ENCODE data around the gene JADE2.
A peak's percentile ranks its signal among the peaks of the same experiment; 100 is the strongest.

Gene JADE2

GRCh38 chr5:134526483-134527155 is 1.1 kb downstream of the JADE2 start (continued):
- TF ChIP-seq KLF8 (tag by site-specific recombination; IDR thresholded peaks at IDR 0.05) (peak; percentile 61; the same call in 1 of the 2 replicates), ZNF626 (tag by site-specific recombination; IDR thresholded peaks at IDR 0.05) (no peak), ZNF324 (tag by site-specific recombination; IDR thresholded peaks at IDR 0.05) (no peak; the same call in 1 of the 2 replicates), ZNF777 (tag by site-specific recombination; IDR thresholded peaks at IDR 0.05; ENCODE audit: borderline replicate concordance) (no peak), ZNF785 (tag by site-specific recombination; IDR thresholded peaks at IDR 0.05) (peak; percentile 77), YY2 (tag by site-specific recombination; IDR thresholded peaks at IDR 0.05) (0 out of 2 replicates have a peak, but pooled peaks have one; percentile 47), BCL11A (tag by site-specific recombination; IDR thresholded peaks at IDR 0.05; ENCODE audit: low read depth) (no peak), FEZF1 (tag by site-specific recombination; IDR thresholded peaks at IDR 0.05) (no peak), ZNF544 (tag by site-specific recombination; IDR thresholded peaks at IDR 0.05) (no peak), GLIS1 (tag by site-specific recombination; IDR thresholded peaks at IDR 0.05) (peak; percentile 42), ZNF513 (tag by site-specific recombination; IDR thresholded peaks at IDR 0.05) (peak; percentile 15; the same call in 1 of the 2 replicates), ZNF488 (tag by site-specific recombination; IDR thresholded peaks at IDR 0.05) (no peak), SP7 (tag by site-specific recombination; IDR thresholded peaks at IDR 0.05) (peak; percentile 79), ZNF132 (tag by site-specific recombination; IDR thresholded peaks at IDR 0.05; ENCODE audit: borderline replicate concordance) (no peak), ZFHX2 (tag by site-specific recombination; conservative IDR thresholded peaks at IDR 0.05) (peak; percentile 90), ZBTB20 (tag by site-specific recombination; IDR thresholded peaks at IDR 0.05) (peak; percentile 87), ZSCAN30 (tag by site-specific recombination; IDR thresholded peaks at IDR 0.05) (no peak), WT1 (tag by site-specific recombination; IDR thresholded peaks at IDR 0.05) (no peak), ZNF175 (tag by site-specific recombination; IDR thresholded peaks at IDR 0.05) (no peak), ZBTB17 (tag by site-specific recombination; IDR thresholded peaks at IDR 0.05) (no peak)
- TF ChIP-seq, protein P1, sequence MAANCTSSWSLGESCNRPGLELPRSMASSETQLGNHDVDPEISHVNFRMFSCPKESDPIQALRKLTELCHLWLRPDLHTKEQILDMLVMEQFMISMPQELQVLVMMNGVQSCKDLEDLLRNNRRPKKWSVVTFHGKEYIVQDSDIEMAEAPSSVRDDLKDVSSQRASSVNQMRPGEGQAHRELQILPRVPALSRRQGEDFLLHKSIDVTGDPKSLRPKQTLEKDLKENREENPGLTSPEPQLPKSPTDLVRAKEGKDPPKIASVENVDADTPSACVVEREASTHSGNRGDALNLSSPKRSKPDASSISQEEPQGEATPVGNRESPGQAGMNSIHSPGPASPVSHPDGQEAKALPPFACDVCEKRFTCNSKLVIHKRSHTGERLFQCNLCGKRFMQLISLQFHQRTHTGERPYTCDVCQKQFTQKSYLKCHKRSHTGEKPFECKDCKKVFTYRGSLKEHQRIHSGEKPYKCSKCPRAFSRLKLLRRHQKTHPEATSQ (tag by site-specific recombination; IDR thresholded peaks at IDR 0.05): no peak; the same call in 1 of the 2 replicates
- TF ChIP-seq, protein P2, sequence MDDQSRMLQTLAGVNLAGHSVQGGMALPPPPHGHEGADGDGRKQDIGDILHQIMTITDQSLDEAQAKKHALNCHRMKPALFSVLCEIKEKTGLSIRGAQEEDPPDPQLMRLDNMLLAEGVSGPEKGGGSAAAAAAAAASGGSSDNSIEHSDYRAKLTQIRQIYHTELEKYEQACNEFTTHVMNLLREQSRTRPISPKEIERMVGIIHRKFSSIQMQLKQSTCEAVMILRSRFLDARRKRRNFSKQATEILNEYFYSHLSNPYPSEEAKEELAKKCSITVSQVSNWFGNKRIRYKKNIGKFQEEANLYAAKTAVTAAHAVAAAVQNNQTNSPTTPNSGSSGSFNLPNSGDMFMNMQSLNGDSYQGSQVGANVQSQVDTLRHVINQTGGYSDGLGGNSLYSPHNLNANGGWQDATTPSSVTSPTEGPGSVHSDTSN (CRISPR knock-in tag; IDR thresholded peaks at IDR 0.05): peak; percentile 38; the same call in 1 of the 2 replicates
- TF ChIP-seq, protein P3, sequence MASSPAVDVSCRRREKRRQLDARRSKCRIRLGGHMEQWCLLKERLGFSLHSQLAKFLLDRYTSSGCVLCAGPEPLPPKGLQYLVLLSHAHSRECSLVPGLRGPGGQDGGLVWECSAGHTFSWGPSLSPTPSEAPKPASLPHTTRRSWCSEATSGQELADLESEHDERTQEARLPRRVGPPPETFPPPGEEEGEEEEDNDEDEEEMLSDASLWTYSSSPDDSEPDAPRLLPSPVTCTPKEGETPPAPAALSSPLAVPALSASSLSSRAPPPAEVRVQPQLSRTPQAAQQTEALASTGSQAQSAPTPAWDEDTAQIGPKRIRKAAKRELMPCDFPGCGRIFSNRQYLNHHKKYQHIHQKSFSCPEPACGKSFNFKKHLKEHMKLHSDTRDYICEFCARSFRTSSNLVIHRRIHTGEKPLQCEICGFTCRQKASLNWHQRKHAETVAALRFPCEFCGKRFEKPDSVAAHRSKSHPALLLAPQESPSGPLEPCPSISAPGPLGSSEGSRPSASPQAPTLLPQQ (tag by site-specific recombination; IDR thresholded peaks at IDR 0.05): 0 out of 2 replicates have a peak, but pooled peaks have one; percentile 33
- TF ChIP-seq, protein P4, sequence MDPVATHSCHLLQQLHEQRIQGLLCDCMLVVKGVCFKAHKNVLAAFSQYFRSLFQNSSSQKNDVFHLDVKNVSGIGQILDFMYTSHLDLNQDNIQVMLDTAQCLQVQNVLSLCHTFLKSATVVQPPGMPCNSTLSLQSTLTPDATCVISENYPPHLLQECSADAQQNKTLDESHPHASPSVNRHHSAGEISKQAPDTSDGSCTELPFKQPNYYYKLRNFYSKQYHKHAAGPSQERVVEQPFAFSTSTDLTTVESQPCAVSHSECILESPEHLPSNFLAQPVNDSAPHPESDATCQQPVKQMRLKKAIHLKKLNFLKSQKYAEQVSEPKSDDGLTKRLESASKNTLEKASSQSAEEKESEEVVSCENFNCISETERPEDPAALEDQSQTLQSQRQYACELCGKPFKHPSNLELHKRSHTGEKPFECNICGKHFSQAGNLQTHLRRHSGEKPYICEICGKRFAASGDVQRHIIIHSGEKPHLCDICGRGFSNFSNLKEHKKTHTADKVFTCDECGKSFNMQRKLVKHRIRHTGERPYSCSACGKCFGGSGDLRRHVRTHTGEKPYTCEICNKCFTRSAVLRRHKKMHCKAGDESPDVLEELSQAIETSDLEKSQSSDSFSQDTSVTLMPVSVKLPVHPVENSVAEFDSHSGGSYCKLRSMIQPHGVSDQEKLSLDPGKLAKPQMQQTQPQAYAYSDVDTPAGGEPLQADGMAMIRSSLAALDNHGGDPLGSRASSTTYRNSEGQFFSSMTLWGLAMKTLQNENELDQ (tag by site-specific recombination; IDR thresholded peaks at IDR 0.05; ENCODE audit: low read depth): no peak
- TF ChIP-seq, protein P5, sequence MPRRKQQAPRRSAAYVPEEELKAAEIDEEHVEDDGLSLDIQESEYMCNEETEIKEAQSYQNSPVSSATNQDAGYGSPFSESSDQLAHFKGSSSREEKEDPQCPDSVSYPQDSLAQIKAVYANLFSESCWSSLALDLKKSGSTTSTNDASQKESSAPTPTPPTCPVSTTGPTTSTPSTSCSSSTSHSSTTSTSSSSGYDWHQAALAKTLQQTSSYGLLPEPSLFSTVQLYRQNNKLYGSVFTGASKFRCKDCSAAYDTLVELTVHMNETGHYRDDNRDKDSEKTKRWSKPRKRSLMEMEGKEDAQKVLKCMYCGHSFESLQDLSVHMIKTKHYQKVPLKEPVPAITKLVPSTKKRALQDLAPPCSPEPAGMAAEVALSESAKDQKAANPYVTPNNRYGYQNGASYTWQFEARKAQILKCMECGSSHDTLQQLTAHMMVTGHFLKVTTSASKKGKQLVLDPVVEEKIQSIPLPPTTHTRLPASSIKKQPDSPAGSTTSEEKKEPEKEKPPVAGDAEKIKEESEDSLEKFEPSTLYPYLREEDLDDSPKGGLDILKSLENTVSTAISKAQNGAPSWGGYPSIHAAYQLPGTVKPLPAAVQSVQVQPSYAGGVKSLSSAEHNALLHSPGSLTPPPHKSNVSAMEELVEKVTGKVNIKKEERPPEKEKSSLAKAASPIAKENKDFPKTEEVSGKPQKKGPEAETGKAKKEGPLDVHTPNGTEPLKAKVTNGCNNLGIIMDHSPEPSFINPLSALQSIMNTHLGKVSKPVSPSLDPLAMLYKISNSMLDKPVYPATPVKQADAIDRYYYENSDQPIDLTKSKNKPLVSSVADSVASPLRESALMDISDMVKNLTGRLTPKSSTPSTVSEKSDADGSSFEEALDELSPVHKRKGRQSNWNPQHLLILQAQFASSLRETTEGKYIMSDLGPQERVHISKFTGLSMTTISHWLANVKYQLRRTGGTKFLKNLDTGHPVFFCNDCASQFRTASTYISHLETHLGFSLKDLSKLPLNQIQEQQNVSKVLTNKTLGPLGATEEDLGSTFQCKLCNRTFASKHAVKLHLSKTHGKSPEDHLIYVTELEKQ (tag by site-specific recombination; IDR thresholded peaks at IDR 0.05; ENCODE audit: borderline replicate concordance): peak; percentile 52; the same call in 1 of the 2 replicates
- TF ChIP-seq, protein P6, sequence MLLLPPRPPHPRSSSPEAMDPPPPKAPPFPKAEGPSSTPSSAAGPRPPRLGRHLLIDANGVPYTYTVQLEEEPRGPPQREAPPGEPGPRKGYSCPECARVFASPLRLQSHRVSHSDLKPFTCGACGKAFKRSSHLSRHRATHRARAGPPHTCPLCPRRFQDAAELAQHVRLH (tag by site-specific recombination; IDR thresholded peaks at IDR 0.05): peak; percentile 92
